ENCODE data around the gene GATA6. TPM values are rescaled to one million over a fixed set of nuclear protein-coding genes. Genes with fewer than 3 reads are reported as not detected.

Gene GATA6
- total and polyA plus RNA-seq, 2 of the 13 experiments (the other 11 are each of a cell fraction or from before 2014, with no cell fraction given) = 0.84 to 3.2 TPM

GRCh38 chr18:22238681-22239080, 69.3 kb downstream of the GATA6 start:
- Histone ChIP-seq H3K79me2 (ENCODE audit: insufficient read depth, low read length) (no peaks in the 10 kb centered on the region), H3K4me1 (ENCODE audit: insufficient read depth, low read length) (peaks cover 21% of the 10 kb centered on the region), H4K20me1 (ENCODE audit: insufficient read depth, low read length) (no peaks in the 10 kb centered on the region), H3K27me3 (ENCODE audit: control insufficient read depth in 1 of 2, insufficient read depth in 2 of 2, low read length in 2 of 2) (0 out of 5 replicates have a peak, but pooled peaks cover 0 to 5% of the 10 kb centered on the region in 2 experiments), H3K27ac (ENCODE audit: extremely low read length, insufficient read depth, low read length) (no peak overlapping the region), H3K9me3 (ENCODE audit: low read length) (no peaks in the 10 kb centered on the region), H3K36me3 (replicated peaks in 1 of 2; ENCODE audit: control insufficient read depth in 1 of 2, insufficient read depth in 2 of 2, low read length in 2 of 2) (no peaks in the 10 kb centered on the region), H2AFZ (ENCODE audit: low read length) (no peak overlapping the region), H3K9ac (ENCODE audit: insufficient read depth, low read depth, low read length) (no peak overlapping the region), H3K4me3 (replicated peaks in 1 of 3; ENCODE audit: insufficient read depth in 1 of 3, low read depth in 2 of 3, low read length in 3 of 3) (no peak overlapping the region), H3K4me2 (ENCODE audit: low read depth, low read length) (no peak overlapping the region)
- ChIA-PET CTCF (ENCODE audit: low intra/inter-chr PET ratio, low total read pairs) (no interaction called here), POLR2A (no interaction called here)
- intact Hi-C loops (cut with micrococcal nuclease; ENCODE audit: unreplicated experiment) (no loop called here), in situ Hi-C loops (cut with HindIII; ENCODE audit: extremely low pct_ligation_motif_present, low pct_unique_long_range_greater_than_20kb) (no loop called here)
- WGBS (ENCODE audit: low lambda C conversion rate) = 46% methylated on average over 6 of the region's 6 CpGs
- FAIRE-seq (no peak), DNase-seq (ENCODE audit: low spot score) (no peak), ATAC-seq (no peak)
- TF ChIP-seq ZNF580 (CRISPR knock-in tag; IDR thresholded peaks at IDR 0.05; ENCODE audit: borderline replicate concordance, low read depth) (no peak), ZKSCAN1 (IDR thresholded peaks at IDR 0.05; ENCODE audit: low read length) (no peak), SOX13 (IDR thresholded peaks at IDR 0.05) (no peak), SOX13 (CRISPR knock-in tag; conservative IDR thresholded peaks at IDR 0.05 in 1 of 2, IDR thresholded peaks at IDR 0.05 in 1 of 2) (no peak), EHMT2 (IDR thresholded peaks at IDR 0.05; ENCODE audit: borderline replicate concordance, low read depth, low read length) (no peak), ZSCAN21 (CRISPR knock-in tag; IDR thresholded peaks at IDR 0.05; ENCODE audit: borderline replicate concordance) (no peak), RARG (CRISPR knock-in tag; IDR thresholded peaks at IDR 0.05; ENCODE audit: low read depth) (no peak), ZBTB33 (CRISPR knock-in tag; IDR thresholded peaks at IDR 0.05) (no peak), KDM1A (CRISPR knock-in tag; IDR thresholded peaks at IDR 0.05) (no peak), RFXANK (CRISPR knock-in tag; IDR thresholded peaks at IDR 0.05) (no peak), GRHL1 (CRISPR knock-in tag; conservative IDR thresholded peaks at IDR 0.05) (no peak), MLX (CRISPR knock-in tag; IDR thresholded peaks at IDR 0.05) (no peak), ATF2 (CRISPR knock-in tag; IDR thresholded peaks at IDR 0.05) (no peak), HNRNPL (IDR thresholded peaks at IDR 0.05; ENCODE audit: low read depth, low read length) (no peak), HDAC2 (CRISPR knock-in tag; IDR thresholded peaks at IDR 0.05) (no peak), ZBTB7B (CRISPR knock-in tag; IDR thresholded peaks at IDR 0.05) (no peak), SMAD1 (CRISPR knock-in tag; IDR thresholded peaks at IDR 0.05; ENCODE audit: borderline replicate concordance, low read depth) (no peak), KDM3A (CRISPR knock-in tag; IDR thresholded peaks at IDR 0.05; ENCODE audit: low read depth) (no peak), ZFP41 (CRISPR knock-in tag; IDR thresholded peaks at IDR 0.05; ENCODE audit: borderline replicate concordance) (no peak)
- BruUV-seq (replicated peaks) = no TSS peak
